Adrenal gland (tissue), 5 donors: Measurements from ENCODE around the gene RTL10.

ENCODE experiments used
- CTCF ChIP-seq, 6 experiments: fragments of 450-650 bp in 4 of 6; fragments of 200-600 bp in 2 of 6; sonication (generic) in 1 of 6; IDR thresholded peaks; 1 replicate in 5 of 6; 2 replicates in 1 of 6; pipeline versions ENCODE4 v1.5.1 to v1.8.0; 2016 to 2021; ENCODE audit warnings: antibody characterized with exemption in 6 of 6, mild to moderate bottlenecking in 2 of 6, moderate library complexity in 1 of 6
- POLR2A ChIP-seq, 2 donors: fragments of 450-650 bp; IDR thresholded peaks; one replicate each; pipeline ENCODE4 v1.6.1; 2017; ENCODE audit warnings: antibody characterized with exemption in 2 of 2, mild to moderate bottlenecking in 2 of 2, moderate library complexity in 1 of 2
- donor health status: DM: no; HTN: no; CAD: no.

GRCh38 chr22:19863571-19863970 is 8.9 kb upstream of the RTL10 start:
- TF ChIP-seq CTCF (IDR thresholded peaks at IDR 0.05): no peak
- no peak for TF ChIP-seq POLR2A (IDR thresholded peaks at IDR 0.05)
